H1 (cell line): Measurements from ENCODE around the gene ELMO3. TPM values are rescaled to one million over a fixed set of nuclear protein-coding genes. Genes with fewer than 3 reads are reported as not detected.
A peak's percentile ranks its signal among the peaks of the same experiment; 100 is the strongest.

Experiments
- BACH1 ChIP-seq: IDR thresholded peaks from 2 replicates; pipeline ENCODE4 v1.6.1; 2012; ENCODE audit warnings: low read length, improper control_type of control experiment
- POLR2A ChIP-seq, 2 experiments: IDR thresholded peaks; 1 replicate in 1 of 2; 2 replicates in 1 of 2; pipeline ENCODE4 v1.6.1; 2011; ENCODE audit warnings: low read depth in 2 of 2, low read length in 2 of 2, mild to moderate bottlenecking in 2 of 2; ENCODE audit errors: control extremely low read depth in 1 of 2
- RNF2 ChIP-seq: fragments of 200-900, 300-1000 bp; sonication (generic); IDR thresholded peaks from 2 replicates; pipeline ENCODE4 v1.7.1; 2016; ENCODE audit warnings: borderline replicate concordance, low read depth, mild to moderate bottlenecking, antibody characterized with exemption, low read length; ENCODE audit not compliant: poor library complexity, severe bottlenecking; ENCODE audit errors: missing control alignments
- SUZ12 ChIP-seq: fragments of 200-600 bp; sonication (generic); IDR thresholded peaks from 2 replicates; pipeline ENCODE4 v1.6.1; 2012; ENCODE audit warnings: mild to moderate bottlenecking, inconsistent platforms, low read length, moderate library complexity, mixed read lengths
- TCF12 ChIP-seq: IDR thresholded peaks from 2 replicates; pipeline ENCODE4 v1.6.1; 2011; ENCODE audit warnings: low read depth, mild to moderate bottlenecking, low read length
- polyA plus RNA-seq, 7 experiments: library from polyadenylated mRNA; depleted of rRNA in 3 of 7; stranded (reverse) in 5 of 7; unstranded in 2 of 7; fragments of >200 nt in 5 of 7; fragments of 200-250 nt in 2 of 7; gene quantifications; 1 replicate in 5 of 7; 2 replicates in 1 of 7; 4 replicates in 1 of 7; pipeline versions ENCODE4 v1.2.1 to v1.2.3, GENCODE V29; 2011 to 2013; ENCODE audit warnings: missing spikeins in 2 of 7, mixed read lengths in 2 of 7
- total RNA-seq: library from RNA; stranded (reverse); fragmentation: NEBNext Ultra II Directional; extraction: Animal tissue kit (Norgen Biotek cat#: 25700); gene quantifications from 2 replicates; pipeline ENCODE4 v1.2.1, GENCODE V29; 2021
- TF ChIP-seq, protein P1 (sequence below): fragments of 300-600 bp; sonication (generic); IDR thresholded peaks from 2 replicates; pipeline ENCODE4 v1.7.1; 2012; ENCODE audit warnings: low read length, moderate library complexity, mild to moderate bottlenecking, inconsistent platforms; ENCODE audit not compliant: insufficient replicate concordance
- TF ChIP-seq, protein P2 (sequence below): IDR thresholded peaks from 2 replicates; pipeline ENCODE4 v1.6.1; 2012; ENCODE audit warnings: low read length, inconsistent platforms
- TF ChIP-seq, protein P3 (sequence below): IDR thresholded peaks from 2 replicates; pipeline ENCODE4 v1.6.1; 2012; ENCODE audit warnings: inconsistent platforms

ELMO3 gene
- total and polyA plus RNA-seq, 2 of the 8 experiments (the other 6 are each of a cell fraction or from before 2014, with no cell fraction given): 9.6 to 10.9 TPM

DNA sequence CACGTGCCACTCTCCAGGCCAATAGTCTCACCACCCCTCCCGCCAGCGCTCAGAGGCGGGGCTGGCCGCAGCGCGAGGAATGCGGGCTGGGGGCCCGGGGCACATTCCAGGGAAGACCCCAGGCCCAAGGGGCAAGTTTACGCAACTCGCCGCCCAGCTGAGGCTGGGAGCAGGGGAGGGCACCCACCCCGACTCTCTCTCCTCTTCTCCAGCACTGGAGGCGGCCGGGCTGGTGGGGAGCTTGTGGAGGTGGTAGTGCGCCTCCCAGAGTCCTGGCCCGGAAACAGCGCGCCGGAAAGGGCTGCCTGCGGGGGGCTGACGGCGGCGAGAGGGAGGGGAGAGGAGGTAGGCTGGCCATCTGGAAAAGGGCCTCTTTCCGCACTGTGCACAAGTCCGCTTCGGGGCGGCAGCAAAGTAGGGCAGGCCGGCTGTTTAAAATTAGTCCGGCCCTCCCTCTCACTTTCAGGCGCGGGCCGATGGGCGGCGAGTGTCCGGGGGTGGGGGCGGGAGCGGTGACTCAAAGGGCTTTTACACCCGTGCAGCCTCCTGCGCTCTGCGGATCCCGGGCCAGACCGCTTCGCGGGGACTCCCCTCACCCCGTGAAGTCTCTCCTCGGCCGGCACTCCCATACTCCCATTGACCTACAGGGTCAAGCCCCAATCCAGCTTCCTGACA lies 47.3 kb downstream of the ELMO3 start (continued):
- TF ChIP-seq, protein P1, sequence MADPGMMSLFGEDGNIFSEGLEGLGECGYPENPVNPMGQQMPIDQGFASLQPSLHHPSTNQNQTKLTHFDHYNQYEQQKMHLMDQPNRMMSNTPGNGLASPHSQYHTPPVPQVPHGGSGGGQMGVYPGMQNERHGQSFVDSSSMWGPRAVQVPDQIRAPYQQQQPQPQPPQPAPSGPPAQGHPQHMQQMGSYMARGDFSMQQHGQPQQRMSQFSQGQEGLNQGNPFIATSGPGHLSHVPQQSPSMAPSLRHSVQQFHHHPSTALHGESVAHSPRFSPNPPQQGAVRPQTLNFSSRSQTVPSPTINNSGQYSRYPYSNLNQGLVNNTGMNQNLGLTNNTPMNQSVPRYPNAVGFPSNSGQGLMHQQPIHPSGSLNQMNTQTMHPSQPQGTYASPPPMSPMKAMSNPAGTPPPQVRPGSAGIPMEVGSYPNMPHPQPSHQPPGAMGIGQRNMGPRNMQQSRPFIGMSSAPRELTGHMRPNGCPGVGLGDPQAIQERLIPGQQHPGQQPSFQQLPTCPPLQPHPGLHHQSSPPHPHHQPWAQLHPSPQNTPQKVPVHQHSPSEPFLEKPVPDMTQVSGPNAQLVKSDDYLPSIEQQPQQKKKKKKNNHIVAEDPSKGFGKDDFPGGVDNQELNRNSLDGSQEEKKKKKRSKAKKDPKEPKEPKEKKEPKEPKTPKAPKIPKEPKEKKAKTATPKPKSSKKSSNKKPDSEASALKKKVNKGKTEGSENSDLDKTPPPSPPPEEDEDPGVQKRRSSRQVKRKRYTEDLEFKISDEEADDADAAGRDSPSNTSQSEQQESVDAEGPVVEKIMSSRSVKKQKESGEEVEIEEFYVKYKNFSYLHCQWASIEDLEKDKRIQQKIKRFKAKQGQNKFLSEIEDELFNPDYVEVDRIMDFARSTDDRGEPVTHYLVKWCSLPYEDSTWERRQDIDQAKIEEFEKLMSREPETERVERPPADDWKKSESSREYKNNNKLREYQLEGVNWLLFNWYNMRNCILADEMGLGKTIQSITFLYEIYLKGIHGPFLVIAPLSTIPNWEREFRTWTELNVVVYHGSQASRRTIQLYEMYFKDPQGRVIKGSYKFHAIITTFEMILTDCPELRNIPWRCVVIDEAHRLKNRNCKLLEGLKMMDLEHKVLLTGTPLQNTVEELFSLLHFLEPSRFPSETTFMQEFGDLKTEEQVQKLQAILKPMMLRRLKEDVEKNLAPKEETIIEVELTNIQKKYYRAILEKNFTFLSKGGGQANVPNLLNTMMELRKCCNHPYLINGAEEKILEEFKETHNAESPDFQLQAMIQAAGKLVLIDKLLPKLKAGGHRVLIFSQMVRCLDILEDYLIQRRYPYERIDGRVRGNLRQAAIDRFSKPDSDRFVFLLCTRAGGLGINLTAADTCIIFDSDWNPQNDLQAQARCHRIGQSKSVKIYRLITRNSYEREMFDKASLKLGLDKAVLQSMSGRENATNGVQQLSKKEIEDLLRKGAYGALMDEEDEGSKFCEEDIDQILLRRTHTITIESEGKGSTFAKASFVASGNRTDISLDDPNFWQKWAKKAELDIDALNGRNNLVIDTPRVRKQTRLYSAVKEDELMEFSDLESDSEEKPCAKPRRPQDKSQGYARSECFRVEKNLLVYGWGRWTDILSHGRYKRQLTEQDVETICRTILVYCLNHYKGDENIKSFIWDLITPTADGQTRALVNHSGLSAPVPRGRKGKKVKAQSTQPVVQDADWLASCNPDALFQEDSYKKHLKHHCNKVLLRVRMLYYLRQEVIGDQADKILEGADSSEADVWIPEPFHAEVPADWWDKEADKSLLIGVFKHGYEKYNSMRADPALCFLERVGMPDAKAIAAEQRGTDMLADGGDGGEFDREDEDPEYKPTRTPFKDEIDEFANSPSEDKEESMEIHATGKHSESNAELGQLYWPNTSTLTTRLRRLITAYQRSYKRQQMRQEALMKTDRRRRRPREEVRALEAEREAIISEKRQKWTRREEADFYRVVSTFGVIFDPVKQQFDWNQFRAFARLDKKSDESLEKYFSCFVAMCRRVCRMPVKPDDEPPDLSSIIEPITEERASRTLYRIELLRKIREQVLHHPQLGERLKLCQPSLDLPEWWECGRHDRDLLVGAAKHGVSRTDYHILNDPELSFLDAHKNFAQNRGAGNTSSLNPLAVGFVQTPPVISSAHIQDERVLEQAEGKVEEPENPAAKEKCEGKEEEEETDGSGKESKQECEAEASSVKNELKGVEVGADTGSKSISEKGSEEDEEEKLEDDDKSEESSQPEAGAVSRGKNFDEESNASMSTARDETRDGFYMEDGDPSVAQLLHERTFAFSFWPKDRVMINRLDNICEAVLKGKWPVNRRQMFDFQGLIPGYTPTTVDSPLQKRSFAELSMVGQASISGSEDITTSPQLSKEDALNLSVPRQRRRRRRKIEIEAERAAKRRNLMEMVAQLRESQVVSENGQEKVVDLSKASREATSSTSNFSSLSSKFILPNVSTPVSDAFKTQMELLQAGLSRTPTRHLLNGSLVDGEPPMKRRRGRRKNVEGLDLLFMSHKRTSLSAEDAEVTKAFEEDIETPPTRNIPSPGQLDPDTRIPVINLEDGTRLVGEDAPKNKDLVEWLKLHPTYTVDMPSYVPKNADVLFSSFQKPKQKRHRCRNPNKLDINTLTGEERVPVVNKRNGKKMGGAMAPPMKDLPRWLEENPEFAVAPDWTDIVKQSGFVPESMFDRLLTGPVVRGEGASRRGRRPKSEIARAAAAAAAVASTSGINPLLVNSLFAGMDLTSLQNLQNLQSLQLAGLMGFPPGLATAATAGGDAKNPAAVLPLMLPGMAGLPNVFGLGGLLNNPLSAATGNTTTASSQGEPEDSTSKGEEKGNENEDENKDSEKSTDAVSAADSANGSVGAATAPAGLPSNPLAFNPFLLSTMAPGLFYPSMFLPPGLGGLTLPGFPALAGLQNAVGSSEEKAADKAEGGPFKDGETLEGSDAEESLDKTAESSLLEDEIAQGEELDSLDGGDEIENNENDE: no peak
- TF ChIP-seq BACH1: no peak
- TF ChIP-seq, protein P2, sequence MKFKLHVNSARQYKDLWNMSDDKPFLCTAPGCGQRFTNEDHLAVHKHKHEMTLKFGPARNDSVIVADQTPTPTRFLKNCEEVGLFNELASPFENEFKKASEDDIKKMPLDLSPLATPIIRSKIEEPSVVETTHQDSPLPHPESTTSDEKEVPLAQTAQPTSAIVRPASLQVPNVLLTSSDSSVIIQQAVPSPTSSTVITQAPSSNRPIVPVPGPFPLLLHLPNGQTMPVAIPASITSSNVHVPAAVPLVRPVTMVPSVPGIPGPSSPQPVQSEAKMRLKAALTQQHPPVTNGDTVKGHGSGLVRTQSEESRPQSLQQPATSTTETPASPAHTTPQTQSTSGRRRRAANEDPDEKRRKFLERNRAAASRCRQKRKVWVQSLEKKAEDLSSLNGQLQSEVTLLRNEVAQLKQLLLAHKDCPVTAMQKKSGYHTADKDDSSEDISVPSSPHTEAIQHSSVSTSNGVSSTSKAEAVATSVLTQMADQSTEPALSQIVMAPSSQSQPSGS: no peak
- TF ChIP-seq POLR2A (IDR thresholded peaks at IDR 0.05; ENCODE audit: control extremely low read depth in 1 of 2, low read depth in 2 of 2, low read length in 2 of 2): peak in 1 of 2 experiments; percentile 76; a peak in 2 of 3 replicates
- 0 out of 2 replicates have a peak, but pooled peaks have one; percentile 4 for TF ChIP-seq TCF12
- TF ChIP-seq, protein P3, sequence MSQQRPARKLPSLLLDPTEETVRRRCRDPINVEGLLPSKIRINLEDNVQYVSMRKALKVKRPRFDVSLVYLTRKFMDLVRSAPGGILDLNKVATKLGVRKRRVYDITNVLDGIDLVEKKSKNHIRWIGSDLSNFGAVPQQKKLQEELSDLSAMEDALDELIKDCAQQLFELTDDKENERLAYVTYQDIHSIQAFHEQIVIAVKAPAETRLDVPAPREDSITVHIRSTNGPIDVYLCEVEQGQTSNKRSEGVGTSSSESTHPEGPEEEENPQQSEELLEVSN: peak; percentile 87
- no peak for TF ChIP-seq SUZ12
- TF ChIP-seq RNF2: no peak
